Left cardiac atrium (tissue), 4 donors: Measurements from ENCODE around the gene SLC2A2. TPM values are rescaled to one million over a fixed set of nuclear protein-coding genes. Genes with fewer than 3 reads are reported as not detected.
A peak's percentile ranks its signal among the peaks of the same experiment; 100 is the strongest.
"Not testable (repeated sequence)": the region's sequence is repeated elsewhere in the genome, so short reads cannot be mapped to it uniquely, and the experiment has no call there.

Source experiments
- ATAC-seq, 2 donors: fragments of 200-7000 bp; cut with Tn5 transposase; one replicate each; pipeline ENCODE4 v1.9.1; 2020; ENCODE audit warnings: mild to moderate bottlenecking in 2 of 2, moderate library complexity in 2 of 2
- DNase-seq: peaks from one replicate; pipeline ENCODE4 v3.0.0-alpha.2; 2020
- intact Hi-C, 2 donors: fragments of 100-400 bp; cut with DNase I; formaldehyde crosslinking; loops; one replicate each; pipeline versions ENCODE4 v1.14.1 to v1.15.1; 2022 to 2023
- total RNA-seq, 2 donors: library from RNA; stranded (reverse); fragmentation: NEBNext Ultra II Directional; extraction: Animal tissue kit (Norgen Biotek cat#: 25700); gene quantifications; one replicate each; pipeline ENCODE4 v1.2.1, GENCODE V29; 2021
- donor health status: DM: no; HTN: yes; CAD: no.
- donor health status: DM: no; HTN: yes; CAD: no; lungs with severe emphysema.
- donor health status: DM: yes; HTN: yes; CAD: no.
- donor health status: Dilated cardiomyopathy.

SLC2A2 gene
- total RNA-seq, 2 donors from 2014 or later: not detected

DNA sequence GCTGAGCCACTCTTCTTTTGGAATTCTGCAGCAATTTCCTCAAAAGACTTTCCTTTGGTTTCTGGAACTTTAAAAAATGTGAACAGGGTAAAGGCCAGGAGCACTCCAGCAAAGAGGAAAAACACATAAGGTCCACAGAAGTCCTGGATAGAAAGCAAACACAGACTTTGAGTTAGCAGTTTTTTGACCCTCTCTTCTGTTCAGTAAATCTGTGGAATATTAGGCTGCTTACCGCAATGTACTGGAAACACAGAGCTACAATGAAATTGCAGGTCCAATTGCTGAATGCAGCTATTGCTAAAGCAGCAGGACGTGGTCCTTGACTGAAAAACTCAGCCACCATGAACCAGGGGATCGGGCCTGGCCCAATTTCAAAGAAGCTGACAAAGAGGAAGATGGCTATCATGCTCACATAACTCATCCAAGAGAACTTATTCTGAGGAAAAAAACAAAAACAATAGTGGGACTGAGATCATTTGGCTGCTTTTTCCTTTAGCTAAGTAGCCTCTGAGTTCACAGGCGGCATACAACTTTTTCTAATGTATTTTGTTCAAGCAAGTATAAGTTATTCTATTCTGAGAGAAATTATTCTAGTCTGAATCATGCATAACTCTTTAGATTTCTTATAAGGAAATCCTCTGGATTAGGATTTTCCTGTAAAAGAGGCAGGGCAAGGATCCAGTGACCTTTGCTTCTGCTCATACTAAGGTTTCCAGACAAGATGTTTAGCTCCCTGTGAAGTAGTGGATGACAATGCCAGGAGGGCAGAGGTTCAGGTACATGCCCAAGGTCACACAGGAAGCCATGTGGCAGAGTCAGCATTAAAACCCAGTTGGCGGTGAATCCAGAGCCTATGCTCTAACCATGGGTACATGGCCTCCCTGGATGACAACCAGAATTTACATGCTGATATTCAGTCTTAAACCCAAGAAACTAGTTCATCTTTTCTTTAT lies 28.3 kb downstream of the SLC2A2 start:
- intact Hi-C loops: no loop called here
- ATAC-seq (no peak), DNase-seq (no peak)

- ATAC-seq (no peak), DNase-seq (no peak)
- intact Hi-C loops: no loop called here
Observed at GRCh38 chr3:170992854-170993253, 33.7 kb downstream of the SLC2A2 start.

GRCh38 chr3:170991664-170992063 lies 34.9 kb downstream of the SLC2A2 start:
- no peak for ATAC-seq
- DNase-seq: no peak
- intact Hi-C loops: no loop called here

GRCh38 chr3:170989100-170989648 lies 37.3 kb downstream of the SLC2A2 start:
- DNase-seq (no peak), ATAC-seq (no peak)
- intact Hi-C loops: no loop called here

DNA sequence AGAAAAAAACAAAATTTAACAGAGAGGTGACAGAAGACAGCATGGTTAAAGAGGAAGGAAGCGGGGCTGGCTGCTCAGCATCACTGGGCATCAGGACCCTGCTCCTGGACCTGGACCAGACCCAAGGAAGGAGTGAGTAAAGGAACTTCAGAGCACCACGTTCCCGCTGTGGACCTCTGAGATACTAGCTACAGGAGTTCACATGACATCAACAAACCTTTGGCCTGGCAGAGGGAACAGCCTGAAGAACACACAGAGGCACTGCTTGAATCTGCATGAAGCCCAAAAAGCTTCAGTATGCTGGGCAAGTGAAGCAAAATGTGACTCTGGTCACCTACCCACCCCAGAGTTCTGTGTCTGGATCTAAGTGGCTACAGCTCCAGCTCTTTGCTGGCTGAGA lies 38.1 kb downstream of the SLC2A2 start:
- intact Hi-C loops: no loop called here
- ATAC-seq (no peak), DNase-seq (no peak)

DNA sequence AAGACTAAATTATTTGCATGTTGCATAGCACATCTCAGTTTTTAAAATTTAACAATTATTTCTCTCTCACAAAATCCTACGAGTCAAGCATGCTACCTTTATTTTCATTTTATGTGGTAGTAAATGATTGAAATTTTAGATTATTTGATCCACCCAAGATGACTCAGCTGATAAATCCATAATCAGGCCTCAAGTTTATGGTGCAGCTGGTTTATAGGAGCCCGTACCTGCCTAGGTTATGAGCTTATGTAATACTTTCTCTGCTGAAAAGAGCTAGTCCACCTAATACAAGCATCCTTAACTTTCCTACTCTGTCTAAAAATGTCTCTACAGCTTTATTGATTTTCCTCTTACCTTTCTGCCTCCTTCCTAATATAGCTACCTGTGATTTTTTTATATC lies 41.2 kb downstream of the SLC2A2 start:
- no peak for DNase-seq
- intact Hi-C loops: no loop called here
- no peak for ATAC-seq

DNA sequence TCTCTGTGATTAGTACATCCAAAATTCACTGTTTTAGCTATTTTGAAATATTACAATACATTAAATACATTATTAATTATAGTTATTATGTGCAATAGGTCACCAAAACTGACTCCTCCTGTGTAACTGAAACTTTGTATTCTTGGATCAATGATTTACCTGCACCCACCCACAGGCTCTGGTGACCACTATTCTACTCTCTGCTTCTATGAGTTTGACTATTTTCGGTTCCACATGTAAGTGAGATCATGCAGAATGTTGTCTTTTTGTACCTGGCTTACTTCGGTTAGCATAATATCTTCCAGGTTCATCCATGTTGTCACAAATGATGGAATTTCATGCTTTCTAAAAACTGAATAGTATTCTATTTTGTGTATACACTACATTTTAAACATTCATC lies 43.8 kb downstream of the SLC2A2 start:
- intact Hi-C loops: no loop called here
- DNase-seq (no peak), ATAC-seq (no peak)

DNA sequence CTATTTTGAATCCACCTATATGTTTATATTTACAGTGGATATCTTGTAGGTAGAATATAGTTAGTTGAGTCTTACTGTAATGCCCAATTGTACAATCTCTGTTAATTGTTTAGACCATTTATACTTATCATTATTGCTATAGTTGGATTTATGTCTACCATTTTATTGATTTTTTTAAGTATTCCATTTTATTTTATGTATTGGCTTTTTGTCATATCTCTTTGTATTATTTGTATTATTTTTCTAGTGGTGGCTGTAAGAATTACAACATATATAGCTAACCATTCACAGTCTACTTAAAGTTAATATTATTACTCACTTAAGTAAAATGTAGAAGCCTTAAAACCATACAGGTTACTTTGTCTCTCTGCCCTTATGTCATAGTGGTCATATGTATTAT lies 46.1 kb downstream of the SLC2A2 start:
- no peak for ATAC-seq
- intact Hi-C loops: no loop called here
- DNase-seq: no peak

DNA sequence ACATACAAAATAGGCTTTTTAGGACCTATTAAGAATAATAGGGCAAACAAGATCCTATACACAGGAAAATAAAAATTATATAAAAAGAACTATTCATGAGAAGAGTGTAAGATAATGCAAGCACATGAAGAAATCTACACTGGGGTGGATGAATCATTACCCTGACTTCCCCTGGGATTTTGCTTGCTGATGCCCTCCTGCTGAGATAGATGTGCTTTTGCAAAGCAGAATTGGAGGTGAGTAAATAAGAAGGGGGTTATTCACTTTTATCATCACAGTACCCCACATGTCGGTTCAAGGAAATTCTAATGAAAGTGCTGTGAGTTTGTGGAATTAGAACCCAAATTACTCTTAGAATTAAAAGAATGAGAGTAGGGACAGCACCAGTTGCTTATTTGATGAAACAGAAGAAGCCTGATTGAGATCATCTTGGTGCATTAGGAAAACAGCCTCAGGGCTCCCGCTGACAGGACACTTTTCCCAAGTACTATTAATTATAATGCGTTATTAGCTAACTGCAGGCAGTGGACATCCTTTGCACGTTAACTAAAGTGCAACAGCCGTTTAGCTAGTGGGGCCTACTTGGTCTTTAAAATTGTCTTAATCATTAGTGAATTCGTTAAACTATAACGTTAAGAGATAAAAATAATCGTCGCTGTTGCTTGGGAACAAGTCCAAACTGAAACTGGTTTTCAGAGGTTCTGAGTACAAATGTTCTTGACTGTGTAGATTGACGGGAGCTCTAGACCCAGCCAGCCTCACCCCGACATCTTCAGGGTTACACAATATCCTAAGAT lies 48.4 kb downstream of the SLC2A2 start:
- intact Hi-C loops: no loop called here
- ATAC-seq (no peak), DNase-seq (no peak)

- intact Hi-C loops: no loop called here
- ATAC-seq (no peak), DNase-seq (no peak)
Observed at GRCh38 chr3:170976190-170976519, 50.4 kb downstream of the SLC2A2 start.

- intact Hi-C loops: no loop called here
Observed at GRCh38 chr3:170975283-170976189, 51.0 kb downstream of the SLC2A2 start.

GRCh38 chr3:170974872-170975271 lies 51.6 kb downstream of the SLC2A2 start:
- intact Hi-C loops: no loop called here
- no peak for ATAC-seq
- DNase-seq: no peak

More at GRCh38 chr3:170975283-170976189, 51.0 kb downstream of the SLC2A2 start:
- DNase-seq (no peak), ATAC-seq (no peak)

- DNase-seq, ATAC-seq, intact Hi-C loops: not testable (repeated sequence)
Observed at GRCh38 chr3:170972917-170973316, 53.6 kb downstream of the SLC2A2 start.

- DNase-seq (no peak), ATAC-seq (no peak)
- intact Hi-C loops: loop anchor here in 1 of 2 donors (10.0 kb wide), 1 partner anchor 598 kb away; no protein-coding TSS in a partner anchor
Observed at GRCh38 chr3:170967126-170967525, 59.4 kb downstream of the SLC2A2 start.

GRCh38 chr3:170966495-170966894 lies 60.0 kb downstream of the SLC2A2 start:
- intact Hi-C loops: loop anchor here in 1 of 2 donors (10.0 kb wide), 1 partner anchor 598 kb away; no protein-coding TSS in a partner anchor
- DNase-seq (no peak), ATAC-seq (no peak)

DNA sequence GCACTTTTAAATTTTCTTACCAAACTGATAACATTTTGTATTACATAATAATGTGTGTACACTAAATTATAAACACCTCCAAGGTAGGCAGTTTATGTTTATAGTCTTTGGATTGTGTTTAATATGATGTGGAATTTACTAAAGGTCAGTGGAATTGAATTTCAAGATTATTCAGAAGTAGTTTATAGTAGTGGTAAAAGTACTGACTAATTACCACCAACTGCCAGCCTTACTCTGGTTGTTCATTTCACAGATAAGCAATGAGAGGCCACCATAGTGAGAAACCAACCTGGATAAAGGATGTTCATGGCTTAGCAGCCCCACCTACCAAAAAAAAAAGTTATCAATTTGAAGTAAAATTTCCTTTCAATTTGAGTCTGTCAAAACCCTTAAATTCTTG lies 64.1 kb downstream of the SLC2A2 start:
- intact Hi-C loops: loop anchor here in 1 of 2 donors (10.0 kb wide), 1 partner anchor 602 kb away; no protein-coding TSS in a partner anchor
- ATAC-seq (no peak), DNase-seq (no peak)

DNA sequence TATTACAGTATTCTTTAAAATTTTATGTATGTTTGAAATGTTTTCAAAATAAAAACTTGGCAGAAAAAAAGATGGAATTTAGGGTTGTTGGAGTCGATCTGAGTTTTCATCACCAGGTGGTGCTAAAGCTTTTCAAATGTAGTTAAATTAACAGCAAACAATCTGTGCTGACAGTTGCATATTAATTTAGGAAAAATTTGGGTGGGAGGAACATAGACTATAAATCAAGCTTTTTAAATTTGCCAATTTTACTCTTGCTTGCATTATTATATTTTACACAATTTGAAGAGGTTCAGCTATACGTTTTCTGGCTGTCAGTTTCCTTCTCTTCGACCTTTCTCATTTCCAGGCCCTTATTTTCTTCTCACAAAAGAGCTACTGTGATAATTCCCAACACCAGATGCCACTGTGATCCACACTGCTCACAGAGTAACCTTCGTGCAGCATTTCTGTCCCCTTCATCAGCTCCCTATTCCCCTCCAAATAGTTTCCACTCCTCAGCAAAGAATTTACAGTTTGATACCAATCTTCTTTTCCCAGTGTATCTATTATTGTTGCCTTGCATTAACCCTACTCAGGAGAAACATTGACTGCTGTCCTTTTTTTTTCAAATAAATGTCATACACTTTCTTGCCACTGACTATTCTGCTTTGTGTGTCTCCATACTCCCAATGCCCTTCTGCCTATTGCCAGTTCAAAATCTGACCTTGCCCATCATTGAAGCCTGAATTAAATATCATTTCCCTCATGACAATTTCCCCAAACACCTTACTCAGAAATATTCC lies 64.7 kb downstream of the SLC2A2 start:
- ATAC-seq: peak in 1 of 2 donors; percentile 38
- intact Hi-C loops: loop anchor here (2.0 to 10.0 kb wide), 2 partner anchors 603 to 605 kb away; no protein-coding TSS in a partner anchor
- no peak for DNase-seq

DNA sequence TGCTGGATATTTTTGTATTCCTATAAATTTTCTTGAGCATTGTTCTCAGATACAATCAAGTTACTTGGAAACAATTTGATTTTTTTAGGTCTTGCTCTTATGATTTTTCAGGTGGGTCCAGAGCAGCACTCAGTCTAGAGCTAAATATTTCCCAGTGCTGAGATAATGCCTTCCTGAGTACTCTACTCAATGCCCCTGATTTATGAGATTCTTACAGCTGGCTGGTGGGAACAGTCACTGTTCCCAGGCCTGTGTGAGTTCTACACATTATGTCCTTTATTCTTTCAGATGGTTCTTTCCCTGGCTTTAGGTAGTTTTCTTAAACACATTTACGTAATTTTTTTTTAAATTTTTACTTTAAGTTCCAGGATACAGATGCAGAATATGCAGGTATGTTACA lies 67.1 kb downstream of the SLC2A2 start:
- DNase-seq (no peak), ATAC-seq (no peak)
- intact Hi-C loops: no loop called here
